Muscle of leg (tissue), 11 donors: ENCODE measurements around the gene CTSZ. TPM values are rescaled to one million over a fixed set of nuclear protein-coding genes. Genes with fewer than 3 reads are reported as not detected.
"Not testable (repeated sequence)": the region's sequence is repeated elsewhere in the genome, so short reads cannot be mapped to it uniquely, and the experiment has no call there.

Experiments used
- DNase-seq: peaks from one replicate; pipeline ENCODE4 v3.0.0; 2013
- H3K27ac ChIP-seq: one replicate; pipeline ENCODE4 v1.5.1; 2013; ENCODE audit warnings: mild to moderate bottlenecking, low read length, control low read depth
- H3K27me3 ChIP-seq: one replicate; pipeline ENCODE4 v1.6.1; 2013; ENCODE audit warnings: low read length; ENCODE audit not compliant: control insufficient read depth, insufficient read depth
- H3K36me3 ChIP-seq: one replicate; pipeline ENCODE4 v1.6.1; 2013; ENCODE audit warnings: low read length; ENCODE audit not compliant: control insufficient read depth, insufficient read depth
- H3K4me1 ChIP-seq: one replicate; pipeline ENCODE4 v1.6.1; 2013; ENCODE audit warnings: low read length; ENCODE audit not compliant: control insufficient read depth, insufficient read depth
- H3K4me3 ChIP-seq: one replicate; pipeline ENCODE4 v1.5.1; 2013; ENCODE audit warnings: low read length, control low read depth
- H3K9me3 ChIP-seq: replicated peaks from 2 replicates; pipeline ENCODE4 v1.6.1; 2013; ENCODE audit warnings: low read depth, low read length; ENCODE audit not compliant: control insufficient read depth
- WGBS: methylation state at CpG from one replicate; pipeline ENCODE4 v1.1.5; 2013; ENCODE audit warnings: missing lambda C conversion rate; ENCODE audit not compliant: insufficient coverage; 5-methylcytosine and 5-hydroxymethylcytosine counted together
- polyA plus RNA-seq, 8 donors: library from polyadenylated mRNA; unstranded; fragments of 120-200 nt; gene quantifications; one replicate each; pipeline versions ENCODE4 v1.2.1 to v1.2.3, GENCODE V29; 2013; ENCODE audit warnings: inconsistent platforms in 1 of 8, low replicate concordance in 1 of 8; ENCODE audit not compliant: insufficient read length in 8 of 8, insufficient read depth in 1 of 8
- total RNA-seq: library from RNA; stranded (reverse); fragments of 120-200 nt; gene quantifications from one replicate; pipeline ENCODE4 v1.2.4, GENCODE V29; 2013

The CTSZ gene
- total and polyA plus RNA-seq, 9 donors = 48.1 to 99.4 (median 78.5) TPM

- no peaks in the 10 kb centered on the region for H3K4me1 ChIP-seq
- H3K9me3 ChIP-seq = peaks cover 3% of the 10 kb centered on the region
- H3K36me3 ChIP-seq = no peaks in the 10 kb centered on the region
- no peak overlapping the region for H3K27ac ChIP-seq
- H3K4me3 ChIP-seq = no peak overlapping the region
- no peaks in the 10 kb centered on the region for H3K27me3 ChIP-seq
- no CpG with 5 or more reads among the region's 1 CpG for WGBS
- no peak for DNase-seq
These were observed 36.9 kb downstream of the CTSZ start for GRCh38 chr20:58970146-58970545.

GRCh38 chr20:58969439-58969838, 37.6 kb downstream of the CTSZ start:
- Histone ChIP-seq H3K4me1 (no peaks in the 10 kb centered on the region), H3K27me3 (no peaks in the 10 kb centered on the region), H3K4me3 (no peak overlapping the region), H3K9me3 (peaks cover 3% of the 10 kb centered on the region), H3K36me3 (no peaks in the 10 kb centered on the region), H3K27ac (no peak overlapping the region)
- WGBS = no CpG with 5 or more reads among the region's 2 CpGs
- DNase-seq = no peak

GRCh38 chr20:58967652-58968429, 39.2 kb downstream of the CTSZ start:
- no peak for DNase-seq
- Histone ChIP-seq H3K36me3 (no peaks in the 10 kb centered on the region), H3K4me3 (no peak overlapping the region), H3K27me3 (no peaks in the 10 kb centered on the region), H3K27ac (no peak overlapping the region), H3K4me1 (no peaks in the 10 kb centered on the region), H3K9me3 (peaks cover 3% of the 10 kb centered on the region)
- 84% methylated on average over 6 of the region's 10 CpGs for WGBS

GRCh38 chr20:58965270-58966064, 41.6 kb downstream of the CTSZ start:
- H3K4me1 ChIP-seq = no peaks in the 10 kb centered on the region
- no peak overlapping the region for H3K27ac ChIP-seq
- H3K9me3 ChIP-seq = peaks cover 3% of the 10 kb centered on the region
- 74% methylated on average over 11 of the region's 14 CpGs for WGBS
- DNase-seq = no peak
- no peak overlapping the region for H3K4me3 ChIP-seq
- no peaks in the 10 kb centered on the region for H3K36me3 ChIP-seq
- H3K27me3 ChIP-seq = no peaks in the 10 kb centered on the region

- not testable (repeated sequence) for H3K36me3 ChIP-seq, DNase-seq, H3K4me1 ChIP-seq, H3K27me3 ChIP-seq, H3K27ac ChIP-seq, H3K9me3 ChIP-seq, H3K4me3 ChIP-seq
- WGBS = no CpG with 5 or more reads among the region's 5 CpGs
These were observed 43.1 kb downstream of the CTSZ start for GRCh38 chr20:58963922-58964321.

- Histone ChIP-seq H3K27ac (no peak overlapping the region), H3K4me3 (no peak overlapping the region), H3K4me1 (no peaks in the 10 kb centered on the region), H3K36me3 (no peaks in the 10 kb centered on the region), H3K9me3 (no peaks in the 10 kb centered on the region), H3K27me3 (no peaks in the 10 kb centered on the region)
- DNase-seq = no peak
- WGBS = 55% methylated on average over 2 of the region's 8 CpGs
These were observed 43.9 kb downstream of the CTSZ start for GRCh38 chr20:58963060-58963584.

GRCh38 chr20:58959652-58960051, 47.4 kb downstream of the CTSZ start:
- DNase-seq = no peak
- Histone ChIP-seq H3K9me3 (no peaks in the 10 kb centered on the region), H3K27me3 (no peaks in the 10 kb centered on the region), H3K36me3 (no peaks in the 10 kb centered on the region), H3K4me3 (no peak overlapping the region), H3K27ac (no peak overlapping the region), H3K4me1 (no peaks in the 10 kb centered on the region)
- no CpG with 5 or more reads among the region's 6 CpGs for WGBS

GRCh38 chr20:58956078-58956477, 51.0 kb downstream of the CTSZ start:
- WGBS = 93% methylated on average over 3 of the region's 8 CpGs

GRCh38 chr20:58953050-58953449, 54.0 kb downstream of the CTSZ start:
- Histone ChIP-seq H3K27ac (no peak overlapping the region), H3K4me3 (no peak overlapping the region), H3K4me1 (no peaks in the 10 kb centered on the region), H3K36me3 (no peaks in the 10 kb centered on the region), H3K9me3 (no peaks in the 10 kb centered on the region), H3K27me3 (no peaks in the 10 kb centered on the region)
- DNase-seq = no peak

More at GRCh38 chr20:58956078-58956477, 51.0 kb downstream of the CTSZ start:
- Histone ChIP-seq H3K27me3 (no peaks in the 10 kb centered on the region), H3K27ac (no peak overlapping the region), H3K4me1 (no peaks in the 10 kb centered on the region), H3K9me3 (no peaks in the 10 kb centered on the region), H3K4me3 (no peak overlapping the region), H3K36me3 (no peaks in the 10 kb centered on the region)
- DNase-seq = no peak

GRCh38 chr20:58950603-58951002, 56.5 kb downstream of the CTSZ start:
- Histone ChIP-seq H3K36me3 (no peaks in the 10 kb centered on the region), H3K9me3 (no peaks in the 10 kb centered on the region), H3K27ac (no peak overlapping the region), H3K4me3 (no peak overlapping the region), H3K4me1 (no peaks in the 10 kb centered on the region), H3K27me3 (no peaks in the 10 kb centered on the region)
- DNase-seq = no peak
- WGBS = 100% methylated on average over 3 of the region's 5 CpGs
